ENCODE data around the gene SRGAP1.
"Not testable (repeated sequence)": the region's sequence is repeated elsewhere in the genome, so short reads cannot be mapped to it uniquely, and the experiment has no call there.

The SRGAP1 gene

DNA sequence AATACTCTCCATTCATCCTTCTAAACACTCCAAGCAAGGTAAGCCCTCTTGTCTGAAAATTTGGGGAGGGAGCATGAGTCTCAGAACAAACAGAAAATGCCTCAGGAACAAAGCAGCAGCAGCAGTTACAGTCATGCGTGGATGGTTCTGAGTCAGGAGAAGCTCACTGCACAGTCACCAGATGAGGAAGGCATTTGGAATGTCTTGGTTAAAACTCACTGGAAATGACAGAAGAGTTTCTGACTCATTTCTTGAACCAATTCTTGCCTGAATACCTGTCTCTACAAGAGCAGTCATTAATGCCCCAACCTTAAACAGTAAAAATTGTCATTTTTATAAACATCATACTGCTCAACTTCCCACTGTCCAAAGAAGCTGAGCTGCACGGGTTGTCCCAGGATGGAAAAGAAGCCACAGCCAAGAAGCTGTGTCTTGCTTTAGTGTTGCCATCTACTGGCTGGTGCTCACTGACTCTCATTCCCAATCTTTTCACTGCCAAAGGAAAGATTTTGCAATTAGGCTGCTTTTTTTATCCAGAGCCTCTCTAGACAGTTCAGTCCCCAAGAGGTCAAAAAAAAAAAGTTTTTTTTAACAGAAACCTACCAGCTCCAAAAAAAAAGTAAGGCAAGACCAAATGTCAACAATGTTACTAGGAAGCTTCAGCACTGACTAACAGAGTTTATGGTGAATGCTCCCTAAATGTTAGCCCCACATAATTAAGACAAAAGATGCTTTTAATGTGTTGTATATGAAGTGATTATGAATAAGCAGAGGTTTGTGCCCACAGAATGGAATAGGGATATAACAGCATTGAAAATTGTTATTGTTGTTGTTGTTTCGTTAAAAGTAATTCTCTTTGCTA, 337.2 kb downstream of the SRGAP1 start:
- no peak for DNase-seq

DNA sequence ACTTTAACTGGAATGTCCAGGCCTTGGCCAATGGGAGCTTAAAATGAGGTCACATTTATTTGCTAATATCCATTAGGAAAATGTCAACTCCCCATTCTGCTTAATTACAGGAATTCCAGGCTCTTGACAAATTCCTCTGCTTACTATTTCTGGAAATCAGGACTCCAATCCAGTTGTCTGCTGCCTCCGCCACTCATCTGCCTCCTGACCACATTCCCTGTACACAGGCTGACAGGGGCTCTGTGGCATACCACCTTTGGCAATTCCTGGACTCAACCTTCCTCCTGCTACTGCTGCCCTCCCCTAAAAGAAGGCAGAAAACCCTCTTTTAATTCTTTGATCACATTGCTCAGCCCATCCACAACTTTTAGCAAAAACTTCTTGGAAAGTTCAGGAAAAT, 339.7 kb downstream of the SRGAP1 start:
- no peak for DNase-seq

DNA sequence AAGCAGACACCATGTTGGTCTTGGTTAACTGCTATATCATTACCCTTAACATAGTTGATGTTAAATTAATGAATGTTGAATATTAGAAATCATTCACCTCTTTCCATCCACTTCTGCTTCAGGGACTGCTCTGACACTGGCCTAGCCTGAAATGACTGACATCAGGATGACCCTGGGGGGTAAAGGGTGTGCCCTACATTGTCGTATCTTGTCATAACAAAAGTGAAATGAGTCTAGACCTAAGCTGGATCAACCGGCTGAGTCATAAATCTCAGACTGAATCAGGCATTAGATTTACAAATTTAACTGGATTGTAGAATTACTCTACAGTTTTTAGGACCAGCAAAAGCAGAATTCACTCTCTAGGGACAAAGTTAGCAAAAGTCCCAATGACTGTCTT, 342.3 kb downstream of the SRGAP1 start:
- no peak for DNase-seq

DNA sequence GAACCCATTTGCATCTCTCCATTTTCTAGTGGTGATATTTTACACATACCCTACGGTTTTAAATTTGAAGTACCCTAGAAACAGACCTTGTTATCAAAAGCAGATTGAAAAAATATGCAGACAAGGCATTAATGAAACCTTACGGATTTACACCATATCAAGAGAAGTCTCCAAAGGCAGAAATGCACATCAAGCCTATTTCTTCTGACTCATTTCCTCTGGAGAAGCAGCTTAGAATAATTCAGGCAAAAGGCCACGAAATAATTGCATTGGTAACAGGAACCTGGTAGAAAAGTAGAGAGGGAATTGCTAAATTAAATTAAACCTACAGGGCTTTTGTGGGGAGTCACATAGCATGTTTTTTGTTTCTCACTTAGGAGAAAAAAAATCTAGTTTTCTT, 342.9 kb downstream of the SRGAP1 start:
- no peak for DNase-seq

DNA sequence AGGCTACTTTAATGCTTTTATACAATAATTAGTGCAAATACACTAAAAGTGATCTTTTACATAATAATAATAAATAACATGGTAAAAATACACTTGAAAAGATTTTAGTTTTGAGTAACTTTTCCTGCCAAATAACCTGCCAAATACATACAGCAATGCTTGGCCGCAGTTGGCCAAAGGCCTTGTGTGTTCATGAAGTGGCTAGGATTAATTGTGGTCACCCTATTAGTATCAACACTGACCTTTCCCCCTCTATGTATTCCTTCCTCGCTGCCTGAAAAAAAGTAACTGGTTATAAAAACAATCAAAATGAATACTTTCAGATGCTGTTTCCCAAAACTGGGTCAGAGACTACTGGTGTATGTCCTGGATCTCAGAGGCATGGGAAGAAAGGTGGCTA, 343.3 kb downstream of the SRGAP1 start:
- no peak for DNase-seq

DNA sequence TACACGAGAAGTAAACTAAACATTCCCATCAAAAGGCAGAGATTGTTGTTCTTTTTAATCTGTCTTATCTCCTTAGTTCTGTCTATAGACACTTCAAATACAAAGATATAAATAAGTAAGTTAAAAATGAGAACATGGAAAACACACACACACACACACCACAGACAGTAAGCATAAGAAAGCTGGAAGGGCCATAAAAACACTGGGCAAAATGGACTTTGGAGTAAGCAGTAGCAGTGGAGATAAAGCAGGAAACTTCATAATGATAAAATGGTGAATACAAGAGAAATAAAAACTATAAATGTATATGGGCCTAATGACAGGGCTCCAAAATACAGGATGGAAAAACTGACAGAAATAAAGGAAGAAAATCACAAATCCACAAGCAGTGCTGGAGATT, 345.0 kb downstream of the SRGAP1 start:
- no peak for DNase-seq

DNA sequence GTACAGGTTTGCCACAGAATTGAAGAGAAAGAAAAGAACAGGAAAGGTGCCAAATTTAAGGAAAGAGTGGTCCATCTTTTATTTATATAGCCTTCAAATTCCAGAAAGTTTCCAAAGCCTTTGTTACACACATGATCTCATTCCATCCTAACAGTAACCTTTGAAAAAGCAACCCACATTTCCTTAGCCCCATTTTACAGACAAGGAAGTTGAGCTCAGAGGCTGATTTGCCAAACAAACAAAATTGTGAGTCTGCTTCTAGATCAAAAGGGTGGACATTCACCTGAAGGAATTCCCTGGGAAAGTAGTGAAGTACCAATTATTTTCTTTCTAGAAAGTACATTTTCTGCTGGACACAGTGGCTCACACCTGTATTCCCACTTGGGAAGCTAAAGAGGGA, 345.6 kb downstream of the SRGAP1 start:
- no peak for DNase-seq

DNA sequence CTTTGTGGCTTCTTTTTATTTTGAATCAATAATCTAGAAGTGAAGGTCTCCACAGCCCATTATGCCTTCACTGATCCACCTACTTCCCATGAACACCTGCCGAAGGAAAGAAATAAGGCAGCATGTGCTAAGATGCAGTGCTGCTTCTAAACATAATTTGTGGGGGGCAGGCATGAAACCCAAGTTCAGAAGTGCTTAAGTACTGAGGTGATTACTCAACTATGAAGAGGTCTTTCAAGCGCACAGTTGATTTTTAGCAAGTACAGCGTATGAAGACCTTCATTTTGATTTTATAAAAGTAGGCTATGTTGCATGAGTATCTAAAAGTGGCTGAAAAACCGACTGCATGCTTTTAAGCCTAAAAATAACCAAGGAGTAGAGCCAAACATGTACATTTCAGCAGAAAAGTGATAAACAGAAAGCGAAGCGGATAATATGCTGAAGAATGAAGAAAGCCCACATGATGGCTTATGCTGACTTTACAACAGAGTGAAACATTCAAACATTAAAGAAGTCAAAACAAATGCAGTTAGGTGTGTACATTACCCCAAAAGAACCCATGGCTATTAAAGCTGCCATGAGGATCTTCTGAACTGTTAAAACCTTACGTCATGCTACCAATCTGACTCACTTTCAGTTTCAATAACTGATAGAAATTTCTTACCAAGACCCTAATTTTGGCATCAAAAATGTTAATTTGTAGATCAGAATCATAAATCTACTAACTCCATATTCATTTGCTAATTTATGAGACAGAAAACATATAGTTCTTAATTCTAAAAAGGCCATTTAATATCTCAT, 348.3 kb downstream of the SRGAP1 start:
- no peak for DNase-seq

DNA sequence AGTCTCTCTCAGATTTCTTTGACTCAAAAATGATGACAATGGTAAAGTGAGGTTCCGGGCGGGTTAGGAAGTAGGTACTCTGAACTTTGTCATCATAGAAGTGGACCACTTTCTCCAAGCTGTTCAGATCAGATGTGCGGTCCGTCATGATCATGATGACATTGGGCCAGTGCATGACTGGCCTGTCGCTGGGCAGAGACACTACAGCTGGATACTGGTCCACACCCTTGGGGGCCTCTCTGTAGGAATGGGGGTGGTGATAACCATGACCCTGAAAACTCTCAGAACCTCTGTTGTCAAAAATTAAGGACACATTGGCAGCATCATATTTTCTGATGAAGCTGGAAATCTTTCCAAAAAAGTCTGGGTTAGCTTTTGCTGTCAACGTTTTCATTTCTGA, 349.4 kb downstream of the SRGAP1 start:
- no peak for DNase-seq

DNA sequence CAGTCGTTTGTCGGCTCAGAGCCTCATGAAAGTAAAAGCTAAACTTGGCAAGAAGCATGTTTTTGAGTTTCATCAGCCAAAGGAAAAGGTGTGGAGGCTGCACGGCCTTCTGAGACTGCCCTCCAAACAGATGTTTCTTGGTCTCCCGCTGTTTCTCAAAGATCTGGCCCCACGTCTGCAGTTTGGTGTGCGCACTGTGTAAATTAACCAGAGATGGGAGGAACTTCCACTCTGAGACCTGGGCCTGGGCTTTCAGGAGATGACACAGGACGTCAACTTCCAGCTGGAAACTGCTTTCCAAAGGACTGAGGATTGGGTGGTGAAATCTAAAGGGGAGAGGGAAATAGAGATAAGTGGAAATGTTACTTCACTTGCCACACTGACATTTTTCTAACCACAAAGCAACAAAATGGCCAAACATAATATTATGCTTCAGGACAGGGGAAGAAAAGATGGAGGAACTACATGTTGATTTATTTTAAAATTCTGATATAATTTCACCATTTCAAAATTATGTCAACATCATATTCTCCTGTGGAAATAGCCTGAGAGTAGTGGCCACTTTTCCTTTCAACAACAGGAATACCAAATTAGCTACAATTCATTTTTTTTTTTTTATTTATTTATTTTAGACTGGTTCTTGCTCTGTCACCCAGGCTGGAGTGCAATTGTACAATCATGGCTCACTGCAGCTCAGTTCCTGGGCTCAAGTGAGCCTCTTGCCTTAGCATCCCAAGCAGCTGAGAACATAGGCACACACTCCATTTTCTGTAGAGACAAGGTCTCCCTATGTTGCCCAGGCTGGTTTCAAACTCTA, 350.0 kb downstream of the SRGAP1 start:
- no peak for DNase-seq

DNA sequence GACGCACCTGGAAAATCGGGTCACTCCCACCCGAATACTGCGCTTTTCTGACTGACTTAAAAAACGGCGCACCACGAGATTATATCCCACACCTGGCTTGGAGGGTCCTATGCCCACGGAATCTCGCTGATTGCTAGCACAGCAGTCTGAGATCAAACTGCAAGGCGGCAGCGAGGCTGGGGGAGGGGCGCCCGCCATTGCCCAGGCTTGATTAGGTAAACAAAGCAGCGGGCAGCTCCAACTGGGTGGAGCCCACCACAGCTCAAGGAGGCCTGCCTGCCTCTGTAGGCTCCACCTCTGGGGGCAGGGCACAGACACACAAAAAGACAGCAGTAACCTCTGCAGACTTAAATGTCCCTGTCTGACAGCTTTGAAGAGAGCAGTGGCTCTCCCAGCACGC, 351.3 kb downstream of the SRGAP1 start:
- DNase-seq = not testable (repeated sequence)

DNA sequence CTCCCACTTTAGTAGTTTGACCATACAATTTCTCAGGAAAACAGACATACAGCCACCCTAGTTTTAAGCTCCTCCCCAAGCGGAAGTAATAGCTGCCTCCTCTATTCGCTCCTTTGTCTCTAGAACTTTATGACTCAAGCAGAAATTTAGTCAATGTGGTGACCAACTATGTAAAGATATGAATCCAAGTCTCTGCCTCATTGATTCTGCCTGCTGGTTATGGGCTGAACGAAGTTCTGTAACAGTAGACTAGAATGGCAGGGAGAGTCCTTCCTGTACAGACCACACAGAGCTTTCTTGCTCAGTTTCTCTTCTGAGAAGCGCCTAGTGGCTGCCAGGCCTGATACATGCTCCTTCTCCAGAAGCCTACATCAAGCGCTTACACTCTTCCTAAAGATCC, 358.5 kb downstream of the SRGAP1 start:
- no peak for DNase-seq

DNA sequence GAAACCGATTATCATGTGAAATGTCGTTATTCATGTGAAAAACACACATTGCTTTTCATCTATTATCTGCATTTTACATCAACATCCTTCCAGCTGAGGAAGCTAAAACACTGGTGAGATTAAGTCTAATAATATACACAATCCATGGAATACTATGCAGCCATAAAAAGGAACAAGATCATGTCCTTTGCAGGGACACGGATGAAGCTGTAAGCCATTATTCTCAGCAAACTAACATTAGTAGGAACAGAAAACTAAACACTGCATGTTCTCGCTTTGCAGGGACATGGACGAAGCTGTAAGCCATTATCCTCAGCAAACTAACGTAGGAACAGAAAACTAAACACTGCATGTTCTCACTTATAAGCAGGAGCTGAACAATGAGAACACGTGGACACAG, 359.3 kb downstream of the SRGAP1 start:
- DNase-seq = no peak

DNA sequence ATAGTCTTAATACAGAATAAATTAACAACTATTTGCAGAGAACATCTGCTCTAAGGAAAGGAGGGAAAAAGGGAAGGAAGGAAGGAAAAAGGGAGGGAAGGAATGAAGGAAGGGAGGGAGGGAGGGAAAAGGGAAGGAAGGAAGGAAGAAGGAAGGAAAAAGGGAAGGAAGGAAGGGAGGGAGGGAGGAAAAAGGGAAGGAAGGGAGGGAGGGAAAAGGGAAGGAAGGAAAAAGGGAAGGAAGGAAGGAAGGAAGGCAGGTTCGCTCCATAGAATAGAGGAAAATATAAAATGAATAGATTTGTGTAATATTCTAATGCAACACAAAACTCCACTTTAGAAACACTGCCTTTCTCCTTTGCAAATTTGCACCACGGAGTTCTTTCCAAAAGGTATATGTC, 361.0 kb downstream of the SRGAP1 start:
- no peak for DNase-seq

DNA sequence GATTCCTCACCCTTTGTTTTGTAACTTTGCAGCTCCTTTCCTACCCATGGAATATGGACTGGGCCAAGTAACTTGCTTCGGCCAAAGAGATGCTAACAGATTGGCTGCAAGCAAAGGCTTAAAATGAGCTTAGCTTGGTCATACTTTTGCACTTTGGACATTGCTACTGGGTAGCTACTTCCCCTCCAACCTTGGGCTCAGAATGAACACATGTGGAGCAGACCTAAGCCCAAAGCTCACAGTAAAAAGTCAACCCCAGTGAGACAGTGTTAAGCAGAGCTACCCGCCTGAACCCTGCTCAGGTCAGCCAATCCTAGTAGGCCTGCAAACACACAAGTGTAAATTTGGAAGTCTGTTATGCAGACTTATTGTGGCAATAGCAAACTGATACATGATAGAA, 363.0 kb downstream of the SRGAP1 start:
- DNase-seq = no peak
